Keratinocyte (primary cell): ENCODE data around the gene ZNF407. TPM values are rescaled to one million over a fixed set of nuclear protein-coding genes. Genes with fewer than 3 reads are reported as not detected.

Source experiments
- DNase-seq: peaks from one replicate; pipeline ENCODE4 v3.0.0-alpha.2; 2011; ENCODE audit warnings: low read depth, missing footprints, low spot score
- FAIRE-seq: peaks from 2 replicates; lab custom pipeline; 2011; peaks lifted over from hg19 to GRCh38; lab: Jason Lieb, UNC
- H2AFZ ChIP-seq: 2 replicates; pipeline ENCODE4 v1.6.0; 2012; ENCODE audit warnings: low read length, control low read depth, inconsistent platforms; ENCODE audit not compliant: control insufficient read depth
- H3K27ac ChIP-seq: 2 replicates; pipeline ENCODE4 v1.5.1; 2011; ENCODE audit warnings: low read length; ENCODE audit not compliant: control insufficient read depth, insufficient read depth
- H3K27me3 ChIP-seq: 3 replicates; pipeline ENCODE4 v1.6.0; 2011; ENCODE audit warnings: low read length; ENCODE audit not compliant: control insufficient read depth, insufficient read depth; ENCODE audit errors: extremely low read depth
- H3K36me3 ChIP-seq, 2 experiments: 2 replicates in 1 of 2; 3 replicates in 1 of 2; pipeline ENCODE4 v1.5.1; 2011; ENCODE audit warnings: low read length in 2 of 2, mild to moderate bottlenecking in 1 of 2; ENCODE audit not compliant: control insufficient read depth in 2 of 2, insufficient read depth in 2 of 2; ENCODE audit errors: extremely low read depth in 1 of 2
- H3K4me1 ChIP-seq: 3 replicates; pipeline ENCODE4 v1.5.1; 2011; ENCODE audit warnings: low read length; ENCODE audit not compliant: control insufficient read depth, insufficient read depth; ENCODE audit errors: extremely low read depth
- H3K4me2 ChIP-seq: 3 replicates; pipeline ENCODE4 v1.6.0; 2011; ENCODE audit warnings: low read depth, low read length; ENCODE audit not compliant: control insufficient read depth, insufficient read depth; ENCODE audit errors: extremely low read depth
- H3K4me3 ChIP-seq, 3 experiments: fragments of 200-600 bp in 1 of 3; sonication (generic) in 1 of 3; 2 replicates in 2 of 3; 3 replicates in 1 of 3; pipeline ENCODE4 v1.5.1; 2011 to 2016; ENCODE audit warnings: low read length in 3 of 3, mild to moderate bottlenecking in 3 of 3, control low read depth in 2 of 3, inconsistent platforms in 1 of 3, low read depth in 1 of 3, mixed read lengths in 1 of 3, mixed run types in 1 of 3, moderate library complexity in 1 of 3; ENCODE audit not compliant: control insufficient read depth in 2 of 3, insufficient read depth in 2 of 3; ENCODE audit errors: extremely low read depth in 1 of 3
- H3K79me2 ChIP-seq: 2 replicates; pipeline ENCODE4 v1.6.0; 2012; ENCODE audit warnings: low read length; ENCODE audit not compliant: control insufficient read depth, insufficient read depth
- H3K9ac ChIP-seq: 3 replicates; pipeline ENCODE4 v1.6.0; 2011; ENCODE audit warnings: low read length; ENCODE audit not compliant: control insufficient read depth, insufficient read depth; ENCODE audit errors: extremely low read depth
- H3K9me1 ChIP-seq: 3 replicates; pipeline ENCODE4 v1.6.0; 2011; ENCODE audit warnings: low read length; ENCODE audit not compliant: control insufficient read depth, insufficient read depth; ENCODE audit errors: extremely low read depth
- H3K9me3 ChIP-seq: 2 replicates; pipeline ENCODE4 v1.5.1; 2012; ENCODE audit warnings: low read depth, low read length; ENCODE audit not compliant: control insufficient read depth
- H4K20me1 ChIP-seq: 3 replicates; pipeline ENCODE4 v1.6.0; 2011; ENCODE audit warnings: low read length; ENCODE audit not compliant: control insufficient read depth, insufficient read depth; ENCODE audit errors: extremely low read depth
- EZH2 ChIP-seq: IDR thresholded peaks from one replicate; pipeline ENCODE4 v1.6.1; 2012; ENCODE audit warnings: inconsistent platforms, mild to moderate bottlenecking, low read length, moderate library complexity
- dilution Hi-C: fragments of 300-500 bp; cut with MboI; formaldehyde crosslinking; loops from one replicate; pipeline ENCODE4 v1.7.0; 2020; ENCODE audit warnings: low sequenced_read_pairs; ENCODE audit not compliant: extremely low pct_ligation_motif_present
- polyA plus RNA-seq, 5 experiments: library from polyadenylated mRNA; depleted of rRNA in 3 of 5; stranded (reverse) in 3 of 5; stranded (forward) in 1 of 5; unstranded in 1 of 5; fragments of >200 nt; gene quantifications; 1 replicate in 1 of 5; 2 replicates in 3 of 5; 3 replicates in 1 of 5; pipeline versions ENCODE4 v1.2.1 to v1.2.3, GENCODE V29; 2011 to 2012; ENCODE audit warnings: missing spikeins in 2 of 5, low read depth in 1 of 5, low replicate concordance in 1 of 5
- TF ChIP-seq, protein P1 (sequence below), 3 experiments: IDR thresholded peaks in 1 of 3; conservative IDR thresholded peaks in 1 of 3; optimal IDR thresholded peaks in 1 of 3; 2 replicates in 2 of 3; 3 replicates in 1 of 3; pipeline versions ENCODE3 to v1.5.1; 2011; ENCODE audit warnings: low read length in 3 of 3, mild to moderate bottlenecking in 3 of 3, moderate library complexity in 2 of 3, control low read depth in 1 of 3, inconsistent platforms in 1 of 3; ENCODE audit not compliant: insufficient read depth in 2 of 3; ENCODE audit errors: extremely low read depth in 1 of 3

ZNF407 gene
- polyA plus RNA-seq, 1 donor (not counting 4 experiments of a cell fraction or from before 2014, with no cell fraction given): 3.8 TPM

DNA sequence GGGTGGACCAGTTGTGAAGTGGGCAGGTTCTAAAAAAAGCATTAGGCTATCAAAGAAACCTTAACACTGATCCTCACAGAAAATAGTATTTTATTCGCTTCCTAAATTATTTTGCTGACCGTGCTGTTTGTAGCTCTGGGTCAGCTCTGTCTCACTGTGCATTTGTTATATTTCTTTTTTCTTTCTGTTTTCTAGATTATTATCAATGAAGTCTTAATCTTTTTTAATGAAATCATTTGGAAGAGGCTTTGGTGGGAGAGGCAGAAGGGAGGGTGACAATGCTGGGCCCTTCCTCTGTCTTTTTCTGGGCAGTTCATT lies 397.7 kb downstream of the ZNF407 start:
- no peak for FAIRE-seq
- peak overlapping the region; percentile 79 for H3K4me2 ChIP-seq
- no peak for TF ChIP-seq EZH2

DNA sequence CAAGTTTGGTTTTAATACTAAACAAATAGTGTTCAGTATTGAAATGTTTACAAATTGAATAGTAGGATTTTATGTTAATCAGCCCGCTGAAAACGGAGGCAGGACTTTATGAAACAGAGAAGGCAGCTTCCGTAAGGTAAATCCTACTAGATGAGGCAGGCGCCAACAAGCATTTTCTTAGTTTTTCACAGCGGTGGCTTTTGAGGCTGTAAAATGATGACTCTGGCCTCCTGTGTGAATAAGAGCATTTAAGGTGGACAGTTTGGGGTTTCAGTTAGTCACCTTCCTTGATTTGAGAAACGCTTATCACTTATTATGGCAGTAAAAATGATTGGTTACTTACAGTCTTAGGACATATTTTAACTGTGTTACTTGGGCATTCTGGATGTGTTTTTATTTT lies 398.4 kb downstream of the ZNF407 start:
- dilution Hi-C loops: no loop called here

More for the DNA sequence above, 397.7 kb downstream of the ZNF407 start:
- peak overlapping the region; percentile 38 for H3K27ac ChIP-seq
- H3K9me3 ChIP-seq: no peaks in the 10 kb centered on the region
- H3K9ac ChIP-seq: no peak overlapping the region
- peaks cover 16% of the 10 kb centered on the region for H3K4me1 ChIP-seq
- peak overlapping the region in 1 of 3 experiments; percentile 30 for H3K4me3 ChIP-seq
- DNase-seq: no peak
- no peaks in the 10 kb centered on the region for H3K79me2 ChIP-seq
- no peaks in the 10 kb centered on the region for H3K27me3 ChIP-seq
- H4K20me1 ChIP-seq: no peaks in the 10 kb centered on the region
- H3K36me3 ChIP-seq: no peaks in the 10 kb centered on the region
- no peaks in the 10 kb centered on the region for H3K9me1 ChIP-seq
- H2AFZ ChIP-seq: peak overlapping the region; percentile 80
- dilution Hi-C loops: no loop called here

More for the DNA sequence above, 398.4 kb downstream of the ZNF407 start:
- Histone ChIP-seq H3K9ac (no peak overlapping the region), H3K36me3 (no peaks in the 10 kb centered on the region), H3K4me2 (no peak overlapping the region), H3K9me3 (no peaks in the 10 kb centered on the region), H3K4me1 (peaks cover 16% of the 10 kb centered on the region), H3K27me3 (no peaks in the 10 kb centered on the region), H3K4me3 (no peak overlapping the region), H3K79me2 (no peaks in the 10 kb centered on the region), H2AFZ (no peak overlapping the region), H3K27ac (no peak overlapping the region), H3K9me1 (no peaks in the 10 kb centered on the region), H4K20me1 (no peaks in the 10 kb centered on the region)
- TF ChIP-seq, protein P1, sequence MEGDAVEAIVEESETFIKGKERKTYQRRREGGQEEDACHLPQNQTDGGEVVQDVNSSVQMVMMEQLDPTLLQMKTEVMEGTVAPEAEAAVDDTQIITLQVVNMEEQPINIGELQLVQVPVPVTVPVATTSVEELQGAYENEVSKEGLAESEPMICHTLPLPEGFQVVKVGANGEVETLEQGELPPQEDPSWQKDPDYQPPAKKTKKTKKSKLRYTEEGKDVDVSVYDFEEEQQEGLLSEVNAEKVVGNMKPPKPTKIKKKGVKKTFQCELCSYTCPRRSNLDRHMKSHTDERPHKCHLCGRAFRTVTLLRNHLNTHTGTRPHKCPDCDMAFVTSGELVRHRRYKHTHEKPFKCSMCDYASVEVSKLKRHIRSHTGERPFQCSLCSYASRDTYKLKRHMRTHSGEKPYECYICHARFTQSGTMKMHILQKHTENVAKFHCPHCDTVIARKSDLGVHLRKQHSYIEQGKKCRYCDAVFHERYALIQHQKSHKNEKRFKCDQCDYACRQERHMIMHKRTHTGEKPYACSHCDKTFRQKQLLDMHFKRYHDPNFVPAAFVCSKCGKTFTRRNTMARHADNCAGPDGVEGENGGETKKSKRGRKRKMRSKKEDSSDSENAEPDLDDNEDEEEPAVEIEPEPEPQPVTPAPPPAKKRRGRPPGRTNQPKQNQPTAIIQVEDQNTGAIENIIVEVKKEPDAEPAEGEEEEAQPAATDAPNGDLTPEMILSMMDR (optimal IDR thresholded peaks at IDR 0.05 in 1 of 3, IDR thresholded peaks at IDR 0.05 in 1 of 3, conservative IDR thresholded peaks at IDR 0.05 in 1 of 3; ENCODE audit: extremely low read depth in 1 of 3, insufficient read depth in 2 of 3, low read length in 3 of 3): no peak
- no peak for TF ChIP-seq EZH2
- DNase-seq: no peak
- FAIRE-seq: no peak
